Kasumi-1 (cell line): ENCODE data around the gene PEPD.

Experiments used
- DNase-seq, 2 experiments: peaks; one replicate each; lab custom pipeline; 2025; lab: John Stamatoyannopoulos, UW

Gene PEPD

DNA sequence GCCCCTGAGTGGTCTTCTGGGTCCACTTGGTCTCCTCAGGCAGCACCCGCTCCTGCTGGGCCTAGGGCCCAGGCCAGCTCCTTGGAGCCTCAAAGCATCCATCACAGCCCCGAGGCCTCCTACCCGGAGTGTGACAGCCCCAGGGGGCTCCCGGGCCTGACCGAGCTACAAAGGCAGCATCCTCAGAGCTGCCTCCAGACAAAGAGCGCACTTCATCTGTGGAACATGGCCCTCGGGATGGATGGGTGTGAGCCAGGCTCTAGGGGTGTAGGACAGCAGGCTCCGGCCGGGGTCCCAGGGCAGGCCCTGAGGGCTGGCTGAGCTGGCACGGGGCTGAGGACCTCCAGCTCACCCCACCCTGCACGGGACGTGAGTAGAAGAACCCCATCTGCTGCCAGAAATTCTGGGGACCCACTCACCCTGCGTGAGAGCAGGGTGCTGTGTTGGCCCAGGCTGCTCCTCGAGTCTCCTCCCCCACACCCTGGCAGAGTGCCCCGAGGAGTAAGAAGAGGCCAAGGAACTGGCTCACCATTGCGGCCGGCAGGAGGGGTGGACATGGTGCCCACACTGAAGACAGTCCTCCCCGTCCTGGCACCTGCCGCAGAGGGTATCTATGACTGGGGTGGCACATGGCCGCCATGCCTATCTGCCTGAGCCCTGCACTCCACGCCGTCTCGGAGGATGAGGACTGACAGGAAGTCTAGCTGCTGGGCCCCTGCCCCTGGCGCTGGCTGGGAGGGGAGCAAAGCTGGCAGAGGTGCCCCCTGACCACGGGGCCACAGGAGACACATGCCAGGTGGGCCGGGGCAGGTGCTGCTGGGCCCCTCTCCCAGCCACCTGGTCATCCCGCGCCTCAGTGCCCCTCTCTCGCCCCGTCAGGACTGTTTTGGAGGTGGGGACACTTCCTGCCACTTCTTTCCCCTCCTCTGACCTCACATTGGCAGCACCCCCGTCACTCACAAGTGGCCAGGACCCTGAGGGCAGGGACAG is 125.7 kb downstream of the PEPD start:
- DNase-seq, result no peak

- no peak for DNase-seq
Measured at GRCh38 chr19:33394723-33395560, 126.6 kb downstream of the PEPD start.

GRCh38 chr19:33394006-33394722 is 127.4 kb downstream of the PEPD start:
- DNase-seq, result peak in 1 of 2 experiments; percentile 5

GRCh38 chr19:33393286-33394005 is 128.1 kb downstream of the PEPD start:
- no peak for DNase-seq

- no peak for DNase-seq
Measured at GRCh38 chr19:33392341-33393285, 129.0 kb downstream of the PEPD start.

DNA sequence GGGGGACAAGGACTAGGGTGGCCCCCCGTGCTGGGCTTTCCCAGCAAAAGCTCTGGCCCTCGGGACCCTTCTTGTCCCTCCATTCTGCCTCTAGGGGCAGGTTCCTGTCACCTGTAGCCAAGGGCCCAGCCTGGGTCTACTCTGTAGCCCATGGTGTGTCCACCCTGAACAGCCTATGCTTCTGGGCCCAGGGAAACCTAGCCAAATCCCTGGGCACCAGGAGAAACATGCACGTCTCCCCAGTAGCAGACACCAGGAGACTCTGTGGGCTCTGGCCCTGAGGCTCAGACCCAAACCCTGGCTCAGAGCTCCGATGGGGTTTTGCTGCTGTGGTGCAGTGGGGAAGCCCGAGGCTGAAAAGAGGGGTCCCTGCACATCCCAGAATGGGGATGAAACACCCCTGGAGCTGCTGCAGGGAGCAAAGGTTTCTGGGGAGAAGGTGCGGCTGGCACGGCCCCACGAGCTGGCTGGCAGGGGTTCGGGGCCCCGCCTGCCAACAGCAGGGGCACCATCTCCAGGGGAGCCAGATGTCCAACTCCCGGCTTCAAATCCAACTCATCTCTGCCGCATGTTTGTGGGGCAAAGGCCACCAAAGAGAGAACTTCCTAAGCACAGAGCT is 129.9 kb downstream of the PEPD start:
- DNase-seq, result no peak

GRCh38 chr19:33390908-33391630 is 130.5 kb downstream of the PEPD start:
- no peak for DNase-seq

- DNase-seq, result no peak
Measured at GRCh38 chr19:33390101-33390907, 131.3 kb downstream of the PEPD start.

GRCh38 chr19:33389421-33390100 is 132.0 kb downstream of the PEPD start:
- no peak for DNase-seq

DNA sequence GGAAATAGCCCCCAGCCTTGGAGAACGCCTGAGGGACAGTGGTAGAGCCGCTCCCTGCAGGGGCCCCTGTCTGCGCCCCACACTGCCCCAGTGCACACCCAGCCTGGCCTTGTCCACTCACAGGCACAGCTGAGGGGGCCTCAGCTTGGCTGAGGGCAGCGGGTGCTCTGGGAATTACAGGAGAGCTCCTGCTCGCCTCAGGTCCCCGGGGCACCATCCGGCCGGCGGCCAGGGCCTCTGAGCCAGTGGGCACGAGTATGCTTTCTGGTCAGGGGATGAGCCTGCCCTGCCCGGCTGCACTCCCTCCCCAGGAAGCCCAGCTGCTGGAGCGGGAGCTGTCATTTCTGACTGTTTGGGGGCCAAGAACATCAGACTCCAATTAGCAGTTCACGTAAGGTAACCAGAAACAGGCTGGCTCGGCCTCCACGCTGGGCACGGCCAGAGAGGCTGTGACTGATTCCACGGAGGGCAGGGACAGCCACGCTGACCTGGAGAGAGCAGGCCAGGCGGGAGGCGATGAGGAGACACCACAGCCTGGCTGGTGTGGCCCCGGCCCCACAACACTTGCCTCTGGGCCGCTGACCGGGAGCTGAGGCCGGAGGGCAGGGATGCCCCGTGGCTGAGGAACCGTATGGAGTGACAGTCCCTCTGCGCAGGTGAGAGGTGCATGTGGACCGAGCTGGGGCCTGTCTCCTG is 132.7 kb downstream of the PEPD start:
- DNase-seq, result no peak

DNA sequence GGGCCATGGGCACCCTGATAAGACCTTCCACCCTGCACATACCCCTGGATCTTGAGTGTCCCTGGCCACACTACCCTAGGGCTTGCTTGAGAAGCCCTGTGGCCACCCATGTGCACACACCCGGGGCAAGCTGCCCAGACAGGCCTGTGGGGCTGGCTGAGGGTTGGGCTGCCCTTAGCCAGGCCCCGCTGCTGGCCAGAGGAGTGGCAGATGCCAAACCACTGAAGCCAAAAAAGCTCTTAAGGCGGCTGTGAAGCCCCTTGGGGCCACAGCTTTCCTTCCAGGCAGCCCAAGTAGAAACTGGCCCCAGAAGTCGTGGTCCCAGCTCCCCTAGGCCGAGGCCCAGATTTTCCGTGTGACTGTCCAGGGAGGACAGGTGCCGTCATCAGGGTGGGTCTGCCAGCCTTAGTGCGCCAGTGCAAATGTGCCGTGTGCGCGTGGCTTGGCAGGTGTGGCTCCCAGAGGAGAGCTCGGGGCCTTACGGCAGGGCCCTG is 133.3 kb downstream of the PEPD start:
- no peak for DNase-seq

DNA sequence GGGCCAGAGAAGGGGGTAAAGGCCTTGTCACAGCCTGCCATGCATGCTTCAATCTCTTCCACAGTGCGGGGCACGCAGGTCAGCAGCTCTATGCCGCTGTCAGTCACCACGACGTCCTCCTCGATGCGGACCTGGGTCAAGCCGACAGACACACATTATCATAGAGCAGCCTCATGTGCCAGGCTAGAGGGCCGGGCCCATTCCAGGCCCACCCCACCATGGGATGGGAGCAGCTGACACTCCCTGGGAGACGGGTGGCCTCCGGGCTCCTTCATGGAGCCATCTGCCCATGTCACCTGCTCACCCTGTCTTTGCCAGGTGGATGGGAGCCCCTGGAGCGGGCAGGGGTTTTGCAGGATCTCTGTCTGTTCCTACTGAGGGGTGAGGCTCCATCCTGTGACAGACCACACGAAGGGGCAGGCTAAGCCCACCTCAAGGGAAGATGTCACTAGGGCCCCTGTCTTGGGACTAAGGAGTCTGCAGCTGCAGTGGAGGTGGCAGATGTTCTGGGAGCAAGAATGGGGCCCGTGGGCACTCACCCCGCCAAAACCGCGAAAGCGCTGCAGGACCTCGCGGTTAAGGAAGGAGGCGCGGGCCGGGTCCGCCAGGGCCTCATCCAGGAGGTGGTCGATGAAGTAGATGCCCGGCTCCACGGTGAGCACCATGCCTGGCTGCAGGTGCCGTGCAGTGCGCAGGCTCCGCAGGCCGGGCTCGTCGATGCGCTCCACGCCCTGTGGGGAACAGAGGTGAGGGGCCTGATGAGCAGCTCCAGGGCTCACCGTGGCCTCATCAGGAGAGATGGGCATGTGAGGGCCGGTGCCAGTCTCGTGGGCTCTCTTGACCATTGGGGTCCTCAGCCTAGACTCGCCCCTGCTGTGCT is 134.0 kb downstream of the PEPD start:
- DNase-seq, result no peak

DNA sequence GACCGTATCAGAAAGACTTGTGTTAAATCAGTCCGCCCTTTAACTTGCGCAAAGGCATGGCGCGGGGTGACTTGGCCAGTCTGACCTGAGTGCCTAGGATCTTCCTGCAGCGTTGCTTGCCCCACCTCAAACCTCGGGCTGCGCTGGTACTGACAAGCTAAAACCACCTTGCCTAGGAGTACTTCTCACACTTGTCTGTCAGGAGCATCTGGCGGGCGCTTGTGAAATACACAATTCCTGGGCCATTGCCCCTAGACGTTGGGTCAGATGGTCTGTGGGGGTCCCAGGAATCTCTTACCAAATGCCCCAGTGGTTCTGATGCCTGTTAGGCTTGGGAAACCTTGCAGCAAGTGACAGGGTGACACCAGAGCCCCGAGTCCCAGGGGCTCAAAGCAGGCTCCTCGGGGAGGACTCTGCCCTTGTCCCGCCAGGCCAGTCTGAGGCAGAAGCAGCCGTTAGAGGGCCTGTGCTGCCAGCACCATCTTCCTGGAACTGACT is 135.2 kb downstream of the PEPD start:
- DNase-seq, result no peak

- DNase-seq, result no peak
Measured at GRCh38 chr19:33385956-33386355, 135.6 kb downstream of the PEPD start.

- DNase-seq, result no peak
Measured at GRCh38 chr19:33384983-33385382, 136.6 kb downstream of the PEPD start.
